Measurements from ENCODE around the gene TIAM1.

Gene TIAM1

DNA sequence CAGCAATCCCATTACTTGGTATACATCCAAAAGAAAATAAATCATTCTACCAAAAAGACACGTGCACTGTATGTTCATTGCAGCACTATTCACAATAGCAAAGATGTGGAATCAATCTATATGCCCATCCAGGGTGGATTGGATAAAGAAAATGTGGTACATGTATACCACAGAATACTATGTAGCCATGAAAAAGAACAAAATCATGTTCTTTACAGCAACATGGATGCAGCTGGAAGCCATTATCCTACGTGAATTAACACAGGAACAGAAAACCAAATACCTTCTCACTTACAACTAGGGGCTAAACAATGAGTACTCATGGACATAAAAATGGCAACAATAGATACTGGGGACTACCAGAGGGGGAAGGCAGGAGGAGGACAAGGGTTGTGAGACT is 147.3 kb downstream of the TIAM1 start:
- TF ChIP-seq, protein P1, sequence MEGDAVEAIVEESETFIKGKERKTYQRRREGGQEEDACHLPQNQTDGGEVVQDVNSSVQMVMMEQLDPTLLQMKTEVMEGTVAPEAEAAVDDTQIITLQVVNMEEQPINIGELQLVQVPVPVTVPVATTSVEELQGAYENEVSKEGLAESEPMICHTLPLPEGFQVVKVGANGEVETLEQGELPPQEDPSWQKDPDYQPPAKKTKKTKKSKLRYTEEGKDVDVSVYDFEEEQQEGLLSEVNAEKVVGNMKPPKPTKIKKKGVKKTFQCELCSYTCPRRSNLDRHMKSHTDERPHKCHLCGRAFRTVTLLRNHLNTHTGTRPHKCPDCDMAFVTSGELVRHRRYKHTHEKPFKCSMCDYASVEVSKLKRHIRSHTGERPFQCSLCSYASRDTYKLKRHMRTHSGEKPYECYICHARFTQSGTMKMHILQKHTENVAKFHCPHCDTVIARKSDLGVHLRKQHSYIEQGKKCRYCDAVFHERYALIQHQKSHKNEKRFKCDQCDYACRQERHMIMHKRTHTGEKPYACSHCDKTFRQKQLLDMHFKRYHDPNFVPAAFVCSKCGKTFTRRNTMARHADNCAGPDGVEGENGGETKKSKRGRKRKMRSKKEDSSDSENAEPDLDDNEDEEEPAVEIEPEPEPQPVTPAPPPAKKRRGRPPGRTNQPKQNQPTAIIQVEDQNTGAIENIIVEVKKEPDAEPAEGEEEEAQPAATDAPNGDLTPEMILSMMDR (conservative IDR thresholded peaks at IDR 0.05), result no peak
- TF ChIP-seq ZFX (IDR thresholded peaks at IDR 0.05), result no peak
- H3K27ac ChIP-seq, result no peak overlapping the region

DNA sequence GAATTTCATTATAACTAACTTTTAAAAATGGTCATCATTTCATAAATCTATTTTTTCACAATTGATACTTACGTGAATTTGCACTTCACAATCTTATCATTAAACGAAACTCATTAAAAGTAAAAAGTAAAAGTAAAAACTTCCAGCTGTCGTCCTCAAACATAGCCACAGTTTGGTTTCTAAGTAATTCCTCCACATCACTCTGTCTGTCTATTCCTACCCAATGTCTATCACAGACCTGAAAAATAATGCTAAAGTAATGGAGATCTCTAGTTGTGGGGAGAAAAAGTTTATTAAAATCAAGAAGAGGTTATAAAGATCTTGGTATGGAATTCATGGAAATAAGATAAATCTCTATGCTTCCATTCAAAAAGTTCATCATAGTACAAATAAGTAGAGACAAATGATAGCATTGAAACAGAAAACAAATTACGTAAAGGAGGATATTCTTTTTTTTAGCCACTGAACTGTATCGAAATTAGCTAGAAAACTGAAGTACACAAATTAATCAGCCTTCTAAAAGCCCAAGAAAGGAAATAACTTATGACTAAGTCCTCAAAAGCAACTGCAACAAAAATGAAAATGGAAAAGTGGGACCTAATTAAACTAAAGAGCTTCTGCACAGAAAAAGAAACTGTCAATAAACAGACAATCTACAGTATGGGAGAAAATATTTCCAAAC is 148.6 kb downstream of the TIAM1 start:
- TF ChIP-seq ZFX (IDR thresholded peaks at IDR 0.05), result no peak
- TF ChIP-seq, protein P1 (conservative IDR thresholded peaks at IDR 0.05), result no peak
- no peak overlapping the region for H3K27ac ChIP-seq

DNA sequence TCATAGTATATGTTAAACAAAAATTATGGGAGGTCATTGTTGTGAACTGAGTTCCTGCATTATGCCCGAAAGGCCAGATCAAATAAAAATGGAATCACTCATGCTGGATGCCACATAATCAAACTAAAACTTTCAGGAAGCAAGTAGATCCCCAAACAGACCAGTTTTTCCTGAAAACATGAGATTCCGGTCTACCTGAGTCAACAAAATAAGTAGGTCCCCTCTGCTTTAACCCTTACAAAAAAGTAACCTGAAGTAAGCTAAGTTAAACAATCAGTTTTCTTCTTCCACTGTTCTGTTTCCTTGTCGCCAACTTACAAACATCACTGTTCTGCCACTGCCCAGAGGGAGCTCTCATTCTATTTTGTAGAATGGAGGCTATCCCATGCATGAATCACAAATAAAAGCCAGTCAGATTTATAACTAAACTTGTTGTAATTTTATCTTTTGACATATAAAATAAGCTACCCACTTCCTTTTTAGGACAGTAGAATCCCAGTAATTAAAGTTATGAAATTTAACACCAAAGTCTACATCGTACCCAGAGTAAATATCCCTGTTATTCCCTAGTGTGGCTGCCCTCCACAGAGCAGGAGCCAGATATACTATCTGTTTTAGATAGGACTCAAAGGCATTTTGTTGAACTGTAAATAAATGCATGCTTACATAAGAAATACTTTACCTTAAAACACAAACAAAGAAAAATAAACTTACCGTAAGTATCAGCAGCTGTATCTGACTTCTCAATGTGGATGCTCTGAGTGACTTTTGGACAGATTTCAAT is 149.4 kb downstream of the TIAM1 start:
- H3K27ac ChIP-seq, result no peak overlapping the region
- TF ChIP-seq ZFX (IDR thresholded peaks at IDR 0.05), result no peak
- TF ChIP-seq, protein P1 (conservative IDR thresholded peaks at IDR 0.05), result peak; percentile 9; the same call in 1 of the 2 replicates

DNA sequence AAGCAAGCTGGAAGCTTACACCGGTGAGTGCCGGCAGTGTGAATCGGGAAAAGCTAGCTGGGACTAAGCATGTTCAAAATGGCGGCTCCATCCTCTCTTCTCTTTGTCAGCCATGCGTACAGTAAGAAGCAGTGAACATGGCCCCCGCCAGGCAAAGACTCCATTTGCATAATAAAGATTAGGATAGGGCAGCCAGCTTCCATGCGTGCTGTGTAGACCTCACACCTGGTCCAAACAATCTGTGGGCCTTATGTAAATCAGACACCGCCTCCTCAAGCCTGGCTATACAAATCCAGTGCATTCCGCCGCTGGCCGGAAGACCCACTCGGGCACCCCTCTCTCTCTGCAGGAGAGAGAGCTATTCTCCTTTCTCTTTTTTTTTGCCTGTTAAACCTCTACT is 150.3 kb downstream of the TIAM1 start:
- TF ChIP-seq ZFX (IDR thresholded peaks at IDR 0.05), result no peak
- TF ChIP-seq, protein P1 (conservative IDR thresholded peaks at IDR 0.05), result no peak
- H3K27ac ChIP-seq, result no peak overlapping the region

DNA sequence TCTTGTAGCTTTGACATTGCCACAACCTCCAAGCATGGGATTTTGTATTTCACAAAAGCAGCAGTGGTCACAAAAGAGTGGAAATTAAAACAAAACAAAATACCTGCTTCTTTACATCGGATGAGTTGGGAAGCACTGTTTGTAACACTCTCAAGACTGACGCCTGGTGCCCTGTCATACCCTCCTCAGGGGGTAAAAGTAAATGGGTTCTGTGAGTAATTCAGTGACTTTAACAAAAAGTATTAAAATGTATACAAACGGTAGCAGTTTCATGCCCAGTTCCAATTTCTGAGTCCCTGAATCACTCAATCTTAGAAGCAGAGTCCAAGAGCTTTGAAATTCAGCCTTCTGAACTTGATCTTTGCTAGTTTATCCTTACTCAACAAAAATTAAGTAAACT is 152.5 kb downstream of the TIAM1 start:
- TF ChIP-seq ZFX (IDR thresholded peaks at IDR 0.05), result no peak
- TF ChIP-seq, protein P1 (conservative IDR thresholded peaks at IDR 0.05), result no peak
- no peak overlapping the region for H3K27ac ChIP-seq

DNA sequence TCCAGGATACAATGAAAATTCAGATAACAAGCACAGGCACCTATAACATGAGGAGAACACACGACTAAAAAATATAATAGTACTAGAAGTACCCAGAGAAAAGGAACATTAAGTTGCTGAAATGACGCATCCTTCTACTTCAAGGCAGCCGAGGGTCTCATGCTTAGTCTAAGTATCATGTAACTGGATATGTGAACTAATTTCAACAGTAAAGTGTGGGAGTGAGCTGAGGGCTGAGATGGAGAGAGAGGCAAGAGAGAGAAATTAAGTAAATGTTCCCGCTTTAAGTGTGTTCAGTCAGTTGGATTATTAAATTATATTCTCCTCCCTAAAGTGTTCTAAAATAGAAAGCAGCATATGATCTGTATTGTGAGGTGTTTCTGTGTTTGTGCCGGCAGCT is 153.5 kb downstream of the TIAM1 start:
- H3K27ac ChIP-seq, result no peak overlapping the region
- TF ChIP-seq, protein P1 (conservative IDR thresholded peaks at IDR 0.05), result no peak
- TF ChIP-seq ZFX (IDR thresholded peaks at IDR 0.05), result no peak

DNA sequence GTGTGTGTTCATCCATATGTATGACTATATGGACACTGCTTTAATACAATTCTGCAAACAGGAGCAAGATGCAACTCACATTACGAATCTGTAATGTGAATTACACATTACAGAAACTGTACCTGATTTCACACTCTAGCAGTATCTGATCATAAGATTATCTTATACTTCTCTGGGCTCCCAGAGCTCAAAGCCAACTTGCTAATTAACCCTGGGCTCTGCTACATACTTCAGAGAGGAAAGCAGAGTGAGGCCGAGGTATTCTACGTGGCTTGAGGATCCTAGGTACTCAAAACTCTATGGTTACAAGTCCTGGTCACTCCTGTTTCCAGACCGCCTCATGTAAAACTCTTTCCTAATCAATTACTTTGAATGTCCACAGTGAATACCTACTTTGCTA is 156.6 kb downstream of the TIAM1 start:
- TF ChIP-seq, protein P1 (conservative IDR thresholded peaks at IDR 0.05), result no peak
- no peak for TF ChIP-seq ZFX (IDR thresholded peaks at IDR 0.05)
- H3K27ac ChIP-seq, result no peak overlapping the region
